ENCODE measurements around the gene CREG2. TPM values are rescaled to one million over a fixed set of nuclear protein-coding genes. Genes with fewer than 3 reads are reported as not detected.
A peak's percentile ranks its signal among the peaks of the same experiment; 100 is the strongest.

The CREG2 gene
- total RNA-seq, 1 donor from 2014 or later, result 23.6 TPM

- H3K27ac Mint-ChIP-seq (ENCODE audit: unreplicated experiment), result no peak overlapping the region
- no peak overlapping the region for H3K4me3 Mint-ChIP-seq (ENCODE audit: unreplicated experiment)
- H3K9me3 Mint-ChIP-seq (ENCODE audit: unreplicated experiment), result no peaks in the 10 kb centered on the region
- peaks cover 5% of the 10 kb centered on the region for H3K36me3 Mint-ChIP-seq (ENCODE audit: low read depth, unreplicated experiment)
- DNase-seq (ENCODE audit: low spot score), result no peak
- H3K4me1 Mint-ChIP-seq (ENCODE audit: unreplicated experiment), result peaks cover 19% of the 10 kb centered on the region
- peaks cover 1% of the 10 kb centered on the region for H3K27me3 Mint-ChIP-seq (ENCODE audit: unreplicated experiment)
- TF ChIP-seq CTCF (IDR thresholded peaks at IDR 0.05; ENCODE audit: unreplicated experiment), result no peak
Measured at GRCh38 chr2:101310834-101311695, 76.2 kb downstream of the CREG2 start.

DNA sequence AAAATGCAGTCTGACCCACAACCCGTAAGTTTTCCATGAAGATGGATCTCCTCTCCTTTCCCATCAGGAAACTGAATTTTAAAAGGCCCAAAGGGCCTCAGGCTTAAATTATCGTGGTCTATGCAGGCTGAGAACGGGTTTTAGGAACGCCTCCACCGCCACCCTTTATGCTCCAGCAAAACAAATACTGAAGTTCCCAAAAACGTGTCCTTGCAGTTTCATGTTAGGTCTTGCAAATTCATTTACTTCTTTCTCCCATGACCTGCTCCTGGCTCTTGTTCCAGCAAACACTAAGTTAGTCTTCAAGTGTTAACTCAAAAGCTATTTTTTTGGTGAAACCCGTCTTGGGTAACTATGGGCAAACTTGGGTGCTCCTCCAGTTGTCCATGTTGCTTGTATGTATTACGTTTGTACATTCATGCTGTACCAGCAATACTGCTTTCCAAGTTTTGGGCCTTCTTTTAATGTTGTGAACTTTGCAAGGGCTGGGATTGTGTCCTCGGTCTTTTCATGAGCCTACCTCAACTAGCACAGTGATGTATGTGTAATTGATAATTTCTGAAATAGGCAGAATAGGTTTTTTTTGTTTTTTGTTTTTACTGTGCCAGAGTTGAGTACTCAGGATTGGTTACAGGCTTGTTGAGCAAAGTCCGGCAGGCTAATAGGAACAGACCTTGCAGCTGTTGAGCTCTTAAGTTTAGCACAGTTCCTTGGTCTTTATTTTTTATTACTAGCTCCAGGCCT lies 77.0 kb downstream of the CREG2 start:
- Mint-ChIP-seq H3K4me1 (ENCODE audit: unreplicated experiment) (peaks cover 27% of the 10 kb centered on the region), H3K9me3 (ENCODE audit: unreplicated experiment) (no peaks in the 10 kb centered on the region), H3K4me3 (ENCODE audit: unreplicated experiment) (peak overlapping the region; percentile 34), H3K27ac (ENCODE audit: unreplicated experiment) (no peak overlapping the region), H3K27me3 (ENCODE audit: unreplicated experiment) (no peaks in the 10 kb centered on the region), H3K36me3 (ENCODE audit: low read depth, unreplicated experiment) (peaks cover 5% of the 10 kb centered on the region)
- no peak for DNase-seq (ENCODE audit: low spot score)
- TF ChIP-seq CTCF (IDR thresholded peaks at IDR 0.05; ENCODE audit: unreplicated experiment), result no peak

- no peak within 1 kb of the TSS for H3K27ac Mint-ChIP-seq (ENCODE audit: unreplicated experiment)
- no peaks in the 10 kb centered on the region for H3K27me3 Mint-ChIP-seq (ENCODE audit: unreplicated experiment)
- H3K36me3 Mint-ChIP-seq (ENCODE audit: low read depth, unreplicated experiment), result peaks cover 5% of the 10 kb centered on the region
- no peak for TF ChIP-seq CTCF (IDR thresholded peaks at IDR 0.05; ENCODE audit: unreplicated experiment)
- DNase-seq (ENCODE audit: low spot score), result peak; percentile 94
- no peaks in the 10 kb centered on the region for H3K9me3 Mint-ChIP-seq (ENCODE audit: unreplicated experiment)
- peaks cover 31% of the 10 kb centered on the region for H3K4me1 Mint-ChIP-seq (ENCODE audit: unreplicated experiment)
- H3K4me3 Mint-ChIP-seq (ENCODE audit: unreplicated experiment), result peak within 1 kb of the TSS; percentile 93
Measured at GRCh38 chr2:101308432-101309210, 78.7 kb downstream of the CREG2 start, which contains the start of gene RNF149. Gene RNF149 (minus strand): TSS chr2:101308701. CDS start chr2:101308588, 113 bp downstream.

DNA sequence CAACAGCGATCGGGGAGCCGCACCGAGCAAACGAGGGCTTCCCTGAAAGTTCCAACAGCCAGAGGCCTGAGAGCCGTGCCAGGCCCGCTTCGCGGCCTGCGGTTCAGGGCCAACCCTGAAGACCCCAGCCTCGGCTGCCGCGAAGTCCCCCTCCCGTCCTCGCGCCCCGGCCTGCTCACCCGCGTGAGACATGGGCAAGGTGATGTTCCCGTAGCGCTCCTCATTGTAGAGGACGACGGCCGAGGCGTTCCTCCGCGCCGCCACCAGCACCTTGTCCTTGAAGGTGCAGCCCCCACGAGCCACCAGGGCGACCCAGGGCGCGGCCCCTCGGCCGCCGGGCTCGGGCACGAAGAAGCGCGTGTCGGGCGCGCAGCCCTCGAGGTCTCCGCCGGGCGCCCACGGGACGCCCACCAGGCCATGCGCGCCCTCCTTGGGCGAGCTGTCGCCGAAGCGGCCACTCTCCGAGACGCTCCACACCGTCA lies 79.3 kb downstream of the CREG2 start:
- peak overlapping the region; percentile 93 for H3K4me3 Mint-ChIP-seq (ENCODE audit: unreplicated experiment)
- no peaks in the 10 kb centered on the region for H3K27me3 Mint-ChIP-seq (ENCODE audit: unreplicated experiment)
- no peak for TF ChIP-seq CTCF (IDR thresholded peaks at IDR 0.05; ENCODE audit: unreplicated experiment)
- peak; percentile 25 for DNase-seq (ENCODE audit: low spot score)
- H3K36me3 Mint-ChIP-seq (ENCODE audit: low read depth, unreplicated experiment), result peaks cover 5% of the 10 kb centered on the region
- H3K27ac Mint-ChIP-seq (ENCODE audit: unreplicated experiment), result no peak overlapping the region
- no peaks in the 10 kb centered on the region for H3K9me3 Mint-ChIP-seq (ENCODE audit: unreplicated experiment)
- H3K4me1 Mint-ChIP-seq (ENCODE audit: unreplicated experiment), result peaks cover 31% of the 10 kb centered on the region
